Parathyroid adenoma (tissue), 2 donors: ENCODE results near the gene CLIC1.

ENCODE experiments used
- H2AFZ ChIP-seq: fragments of 300-600 bp; sonication (generic); one replicate; pipeline ENCODE4 v1.7.0; 2017; ENCODE audit warnings: antibody characterized with exemption, mild to moderate bottlenecking
- H3K27ac ChIP-seq: fragments of 300-600 bp; sonication (generic); one replicate; pipeline ENCODE4 v1.7.0; 2017
- H3K27me3 ChIP-seq: fragments of 300-600 bp; sonication (generic); one replicate; pipeline ENCODE4 v1.7.0; 2017; ENCODE audit warnings: low read length; ENCODE audit not compliant: control insufficient read depth, insufficient read depth
- H3K36me3 ChIP-seq: fragments of 300-600 bp; sonication (generic); one replicate; pipeline ENCODE4 v1.7.0; 2017; ENCODE audit warnings: low read length; ENCODE audit not compliant: control insufficient read depth, insufficient read depth
- H3K4me1 ChIP-seq: fragments of 300-600 bp; sonication (generic); one replicate; pipeline ENCODE4 v1.7.0; 2017; ENCODE audit warnings: control low read depth
- H3K4me2 ChIP-seq: fragments of 300-600 bp; sonication (generic); one replicate; pipeline ENCODE4 v1.7.0; 2017; ENCODE audit warnings: low read length
- H3K4me3 ChIP-seq: fragments of 300-600 bp; sonication (generic); one replicate; pipeline ENCODE4 v1.7.0; 2017; ENCODE audit warnings: low read depth, low read length
- H3K79me2 ChIP-seq: fragments of 300-600 bp; sonication (generic); one replicate; pipeline ENCODE4 v1.7.0; 2017; ENCODE audit warnings: control low read depth
- H3K9ac ChIP-seq: fragments of 300-600 bp; sonication (generic); one replicate; pipeline ENCODE4 v1.7.0; 2017; ENCODE audit warnings: mild to moderate bottlenecking
- H3K9me3 ChIP-seq: fragments of 300-600 bp; sonication (generic); one replicate; pipeline ENCODE4 v1.7.0; 2017; ENCODE audit warnings: low read length; ENCODE audit not compliant: control insufficient read depth
- CTCF ChIP-seq: fragments of 300-600 bp; sonication (generic); IDR thresholded peaks from one replicate; pipeline ENCODE4 v1.7.0; 2017; ENCODE audit warnings: antibody characterized with exemption, mild to moderate bottlenecking
- donor health status: primary hyperparathyroidism.

Gene CLIC1

GRCh38 chr6:31687321-31687720, 49.0 kb downstream of the CLIC1 start:
- Histone ChIP-seq H3K4me3 (no peak overlapping the region), H3K27me3 (no peaks in the 10 kb centered on the region), H3K79me2 (no peaks in the 10 kb centered on the region), H2AFZ (no peak overlapping the region), H3K9me3 (no peaks in the 10 kb centered on the region), H3K4me2 (no peak overlapping the region), H3K9ac (no peak overlapping the region), H3K4me1 (no peaks in the 10 kb centered on the region), H3K36me3 (no peaks in the 10 kb centered on the region), H3K27ac (no peak overlapping the region)
- TF ChIP-seq CTCF = no peak

GRCh38 chr6:31686483-31686882, 49.8 kb downstream of the CLIC1 start:
- Histone ChIP-seq H3K9me3 (no peaks in the 10 kb centered on the region), H3K27me3 (no peaks in the 10 kb centered on the region), H2AFZ (no peak overlapping the region), H3K4me1 (no peaks in the 10 kb centered on the region), H3K4me3 (no peak overlapping the region), H3K36me3 (no peaks in the 10 kb centered on the region), H3K79me2 (no peaks in the 10 kb centered on the region), H3K27ac (no peak overlapping the region), H3K9ac (no peak overlapping the region), H3K4me2 (no peak overlapping the region)
- no peak for TF ChIP-seq CTCF

- peak overlapping the region; percentile 60 for H3K4me3 ChIP-seq
- no peak for TF ChIP-seq CTCF
- no peaks in the 10 kb centered on the region for H3K9me3 ChIP-seq
- H3K4me1 ChIP-seq = peaks cover 9% of the 10 kb centered on the region
- H3K27me3 ChIP-seq = no peaks in the 10 kb centered on the region
- H3K79me2 ChIP-seq = no peaks in the 10 kb centered on the region
- no peak overlapping the region for H3K9ac ChIP-seq
- H3K27ac ChIP-seq = peak overlapping the region; percentile 66
- peak overlapping the region; percentile 82 for H2AFZ ChIP-seq
- H3K36me3 ChIP-seq = no peaks in the 10 kb centered on the region
- peak overlapping the region; percentile 47 for H3K4me2 ChIP-seq
Observed at GRCh38 chr6:31683591-31683990, 52.7 kb downstream of the CLIC1 start.

GRCh38 chr6:31681135-31681671, 55.1 kb downstream of the CLIC1 start:
- Histone ChIP-seq H3K27ac (peak overlapping the region; percentile 64), H3K27me3 (no peaks in the 10 kb centered on the region), H3K4me2 (peak overlapping the region; percentile 72), H3K4me3 (peak overlapping the region; percentile 40), H3K9ac (no peak overlapping the region), H3K4me1 (peaks cover 9% of the 10 kb centered on the region), H3K79me2 (no peaks in the 10 kb centered on the region), H3K36me3 (no peaks in the 10 kb centered on the region), H2AFZ (peak overlapping the region; percentile 93), H3K9me3 (no peaks in the 10 kb centered on the region)
- no peak for TF ChIP-seq CTCF
